ENCODE results near the gene DUSP8.
A peak's percentile ranks its signal among the peaks of the same experiment; 100 is the strongest.

Gene DUSP8

DNA sequence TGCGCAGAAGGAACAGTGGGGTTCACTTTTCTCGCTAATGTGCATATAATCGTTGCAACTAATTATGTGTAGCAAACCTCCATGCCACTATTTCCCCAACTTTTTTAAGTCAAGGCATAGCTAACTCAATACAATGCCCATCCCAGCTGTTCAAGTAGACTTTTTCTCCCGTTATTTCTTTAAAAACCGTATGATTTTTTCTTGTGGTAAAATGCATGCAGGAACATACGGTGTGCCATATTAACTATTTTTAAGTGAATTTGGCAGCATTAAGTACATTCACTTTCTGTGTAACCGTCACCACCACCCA, 2.8 kb upstream of the DUSP8 start:
- peak overlapping the region; percentile 94 for H3K27ac ChIP-seq
- TF ChIP-seq ZFX (IDR thresholded peaks at IDR 0.05; ENCODE audit: borderline replicate concordance) (no peak), CTCF (IDR thresholded peaks at IDR 0.05) (no peak; the same call in none of the 2 replicates)

- peak overlapping the region; percentile 94 for H3K27ac ChIP-seq
- TF ChIP-seq CTCF (IDR thresholded peaks at IDR 0.05): peak; percentile 97
- no peak for TF ChIP-seq ZFX (IDR thresholded peaks at IDR 0.05; ENCODE audit: borderline replicate concordance)
These were observed 2.3 kb upstream of the DUSP8 start for GRCh38 chr11:1574238-1574932.

DNA sequence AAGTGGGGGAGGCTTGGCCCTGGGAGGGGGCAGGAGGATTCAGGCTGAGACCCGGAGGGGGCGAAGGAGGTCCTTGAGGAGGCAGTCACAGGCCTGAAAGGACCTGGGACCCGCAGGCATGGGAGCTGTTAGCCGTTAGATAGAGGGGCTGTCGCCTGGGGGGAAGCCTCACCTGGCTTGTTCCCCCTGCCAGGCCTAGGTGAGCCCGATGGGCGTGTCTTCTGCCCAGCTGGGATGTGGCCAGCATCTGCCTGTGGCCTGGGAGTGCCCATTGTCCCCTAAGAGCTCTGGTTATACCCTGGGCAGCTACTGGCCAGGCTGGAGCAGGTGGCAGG, 1.8 kb upstream of the DUSP8 start:
- H3K27ac ChIP-seq: peak overlapping the region; percentile 94

DNA sequence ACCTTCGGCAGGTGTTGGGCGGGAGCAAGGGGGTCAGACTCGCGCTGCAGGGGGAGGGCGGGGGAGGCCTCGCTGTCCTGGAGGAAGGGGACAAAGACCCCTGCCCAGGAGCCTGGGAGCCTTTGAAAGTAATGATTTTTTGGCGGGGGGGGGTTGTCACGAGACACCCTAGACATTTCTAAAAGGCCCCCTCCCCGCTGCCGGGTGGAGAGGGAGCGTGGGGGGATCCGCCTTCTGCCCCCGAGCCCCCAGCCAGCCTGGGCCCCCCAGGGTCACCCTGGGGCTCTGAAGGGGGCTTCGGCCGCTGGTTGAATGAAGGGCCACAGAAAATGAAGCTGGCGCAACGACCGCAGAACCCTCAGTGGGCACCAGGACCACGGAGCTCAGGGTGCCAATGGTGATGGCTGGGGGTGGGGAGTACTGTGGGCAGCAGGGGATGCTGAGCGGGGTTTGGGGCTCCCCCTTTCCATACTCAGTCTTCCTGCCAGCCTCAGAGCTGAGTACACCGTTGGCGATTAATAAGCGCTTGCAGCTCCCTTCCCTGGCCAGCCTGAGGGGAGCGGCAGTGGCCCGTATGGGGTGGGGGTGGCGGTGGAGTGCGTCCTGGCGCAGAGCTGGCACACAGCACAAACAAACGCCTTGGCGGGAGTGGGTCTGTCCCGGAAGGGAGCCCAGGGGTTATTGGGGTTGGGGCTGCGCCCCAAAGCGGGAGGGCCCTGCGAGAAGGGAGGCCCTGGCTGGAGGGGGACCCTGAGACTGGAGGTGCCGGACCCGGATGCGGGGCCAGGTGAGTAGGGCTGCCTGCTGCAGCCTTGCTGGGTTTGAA, 1.2 kb upstream of the DUSP8 start:
- H3K27ac ChIP-seq: peak overlapping the region; percentile 94
- TF ChIP-seq ZFX (IDR thresholded peaks at IDR 0.05; ENCODE audit: borderline replicate concordance) (no peak), CTCF (IDR thresholded peaks at IDR 0.05) (no peak)

More for the DNA sequence above, 1.8 kb upstream of the DUSP8 start:
- TF ChIP-seq CTCF (IDR thresholded peaks at IDR 0.05): no peak
- no peak for TF ChIP-seq ZFX (IDR thresholded peaks at IDR 0.05; ENCODE audit: borderline replicate concordance)

GRCh38 chr11:1571760-1572196, 293 bp downstream of the DUSP8 start:
- no peak for TF ChIP-seq CTCF (IDR thresholded peaks at IDR 0.05)
- no peak for TF ChIP-seq ZFX (IDR thresholded peaks at IDR 0.05; ENCODE audit: borderline replicate concordance)
- H3K27ac ChIP-seq: peak overlapping the region; percentile 94

GRCh38 chr11:1570896-1571759, 943 bp downstream of the DUSP8 start:
- TF ChIP-seq ZFX (IDR thresholded peaks at IDR 0.05; ENCODE audit: borderline replicate concordance) (no peak), CTCF (IDR thresholded peaks at IDR 0.05) (no peak)
- H3K27ac ChIP-seq: peak overlapping the region; percentile 94

Data from 22Rv1 (cell line).